GM12878 (cell line): ENCODE data around the gene CHRND. TPM values are rescaled to one million over a fixed set of nuclear protein-coding genes. Genes with fewer than 3 reads are reported as not detected.

Experiments
- ATAC-seq: fragments of 200-7000 bp; cut with Tn5 transposase; 3 replicates; pipeline ENCODE4 v1.9.1; 2020; ENCODE audit warnings: mild to moderate bottlenecking, moderate library complexity
- BruUV-seq: library from RNA; stranded (reverse); fragments of 400-500 nt; replicated peaks from 2 replicates; lab custom pipeline; 2021; lab: Mats Ljungman, UMichigan
- CTCF ChIA-PET: fragments of 300-600 bp; sonication (Branson Sonifier 250); formaldehyde crosslinking; extraction: SDS; loops from one replicate; lab custom pipeline; 2021; ENCODE audit warnings: inconsistent platforms; lab: Yijun Ruan, JAX
- POLR2A ChIA-PET: fragments of 350-600 bp; formaldehyde crosslinking; extraction: SDS; loops from one replicate; lab custom pipeline; 2021; ENCODE audit warnings: inconsistent platforms; lab: Charles Lee
- RAD21 ChIA-PET: fragments of 300-600 bp; sonication (Branson Sonifier 250); formaldehyde crosslinking; loops from one replicate; lab custom pipeline; 2023; ENCODE audit warnings: antibody characterized with exemption; ENCODE audit not compliant: unreplicated experiment; lab: Charles Lee
- SMC1A ChIA-PET: fragments of 300-600 bp; sonication (Branson Sonifier 250); formaldehyde crosslinking; loops from one replicate; lab custom pipeline; 2023; ENCODE audit not compliant: unreplicated experiment, uncharacterized antibody; lab: Charles Lee
- DNase-seq: peaks from one replicate; pipeline ENCODE4 v3.0.0-alpha.2; 2011; ENCODE audit warnings: low read depth, low spot score
- FAIRE-seq: peaks from 3 replicates; lab custom pipeline; 2011; peaks lifted over from hg19 to GRCh38; lab: Jason Lieb, UNC
- H2AFZ ChIP-seq: 2 replicates; pipeline ENCODE4 v1.6.0; 2011; ENCODE audit warnings: low read depth, low read length, control low read depth; ENCODE audit not compliant: control insufficient read depth
- H3K27ac ChIP-seq: 2 replicates; pipeline ENCODE4 v1.5.1; 2011; ENCODE audit warnings: control low read depth; ENCODE audit not compliant: control insufficient read depth, insufficient read depth
- H3K27me3 ChIP-seq, 2 experiments: replicated peaks in 1 of 2; 2 replicates each; pipeline versions ENCODE4 v1.6.0 to v1.6.1; 2011; ENCODE audit warnings: low read length in 1 of 2; ENCODE audit not compliant: control insufficient read depth in 2 of 2, insufficient read depth in 2 of 2
- H3K36me3 ChIP-seq, 2 experiments: 2 replicates each; pipeline ENCODE4 v1.5.1; 2011; ENCODE audit warnings: low read length in 1 of 2; ENCODE audit not compliant: control insufficient read depth in 2 of 2, insufficient read depth in 2 of 2
- H3K4me1 ChIP-seq: 2 replicates; pipeline ENCODE4 v1.6.1; 2011; ENCODE audit warnings: mild to moderate bottlenecking, low read length, moderate library complexity, mixed read lengths; ENCODE audit not compliant: control insufficient read depth, insufficient read depth
- H3K4me2 ChIP-seq: 2 replicates; pipeline ENCODE4 v1.6.0; 2011; ENCODE audit warnings: control low read depth; ENCODE audit not compliant: control insufficient read depth, insufficient read depth
- H3K4me3 ChIP-seq: fragments of 200-600 bp; sonication (generic); 2 replicates; pipeline ENCODE4 v1.5.1; 2016
- H3K79me2 ChIP-seq: 2 replicates; pipeline ENCODE4 v1.6.0; 2011; ENCODE audit warnings: low read length; ENCODE audit not compliant: control insufficient read depth, insufficient read depth
- H3K9ac ChIP-seq: 2 replicates; pipeline ENCODE4 v1.8.0; 2011; ENCODE audit warnings: low read length, control low read depth, mixed read lengths; ENCODE audit not compliant: control insufficient read depth, insufficient read depth
- H3K9me3 ChIP-seq: replicated peaks from 3 replicates; pipeline ENCODE4 v1.5.1; 2011; ENCODE audit warnings: mild to moderate bottlenecking, low read length; ENCODE audit not compliant: control insufficient read depth, insufficient read depth
- H4K20me1 ChIP-seq: 2 replicates; pipeline ENCODE4 v1.6.0; 2011; ENCODE audit not compliant: control insufficient read depth, insufficient read depth
- ESRRA ChIP-seq: IDR thresholded peaks from 2 replicates; pipeline ENCODE4 v1.6.1; 2012; ENCODE audit warnings: mild to moderate bottlenecking, low read length, improper control_type of control experiment
- KDM1A ChIP-seq: fragments of 200-600 bp; sonication (generic); IDR thresholded peaks from 2 replicates; pipeline ENCODE4 v1.6.1; 2016; ENCODE audit warnings: borderline replicate concordance
- MEF2B ChIP-seq: fragments of 450-650 bp; IDR thresholded peaks from 2 replicates; pipeline ENCODE4 v1.6.1; 2018; ENCODE audit warnings: mild to moderate bottlenecking, moderate library complexity; ENCODE audit not compliant: partially characterized antibody, poor library complexity, severe bottlenecking
- NR2C1 ChIP-seq: fragments of 450-650 bp; IDR thresholded peaks from 2 replicates; pipeline ENCODE4 v1.6.1; 2017; ENCODE audit warnings: antibody characterized with exemption, mild to moderate bottlenecking, moderate library complexity
- RAD51 ChIP-seq: fragments of 450-650 bp; IDR thresholded peaks from 2 replicates; pipeline ENCODE4 v1.6.1; 2016; ENCODE audit warnings: moderate library complexity, mild to moderate bottlenecking, inconsistent platforms
- TAF1 ChIP-seq: IDR thresholded peaks from 2 replicates; pipeline ENCODE4 v1.6.1; 2011; ENCODE audit warnings: mild to moderate bottlenecking, low read depth, low read length, borderline replicate concordance
- TBL1XR1 ChIP-seq: IDR thresholded peaks from 2 replicates; pipeline ENCODE4 v1.6.1; 2012; ENCODE audit warnings: low read depth, low read length, improper control_type of control experiment
- WGBS: methylation state at CpG from one replicate; pipeline ENCODE4 v1.1.6; 2016; ENCODE audit warnings: low lambda C conversion rate; ENCODE audit not compliant: insufficient replicate concordance, insufficient coverage; ENCODE audit errors: missing lambda C conversion rate; 5-methylcytosine and 5-hydroxymethylcytosine counted together
- in situ Hi-C: fragments of 300-500 bp; cut with MboI; formaldehyde crosslinking; loops from 9 replicates; pipeline ENCODE4 v1.14.3; 2018; ENCODE audit warnings: mixed read lengths
- intact Hi-C: fragments of 100-400 bp; cut with micrococcal nuclease; formaldehyde crosslinking; loops from one replicate; pipeline ENCODE4 v1.14.2; 2022; ENCODE audit not compliant: unreplicated experiment
- polyA plus RNA-seq, 11 experiments: library from polyadenylated mRNA; depleted of rRNA in 4 of 11; unstranded in 6 of 11; stranded (reverse) in 5 of 11; fragments of >200 nt; fragmentation: Nextera tagmentation in 4 of 11; fragmentation: Illumina TruSeq in 1 of 11; extraction: Ambion mirVana in 4 of 11; extraction: Trizol in 1 of 11; gene quantifications; 1 replicate in 1 of 11; 2 replicates in 10 of 11; pipeline versions ENCODE4 v1.2.1 to v1.2.3, GENCODE V29; 2011 to 2016; ENCODE audit warnings: inconsistent platforms in 2 of 11, missing spikeins in 2 of 11, low read depth in 1 of 11
- total RNA-seq, 4 experiments: library from RNA; depleted of rRNA in 3 of 4; stranded (reverse); fragments of >200 nt in 3 of 4; fragmentation: Illumina TruSeq in 1 of 4; extraction: Trizol in 1 of 4; gene quantifications; 2 replicates each; pipeline versions ENCODE4 v1.2.1 to v1.2.3, GENCODE V29; 2013 to 2021
- TF ChIP-seq, protein P1 (sequence below): fragments of 450-650 bp; IDR thresholded peaks from 2 replicates; pipeline ENCODE4 v1.6.1; 2017; ENCODE audit warnings: low read depth, mild to moderate bottlenecking, moderate library complexity
- TF ChIP-seq, protein P2 (sequence below): fragments of 450-650 bp; IDR thresholded peaks from 2 replicates; pipeline ENCODE4 v1.6.1; 2014; ENCODE audit warnings: mild to moderate bottlenecking
- TF ChIP-seq, protein P3 (sequence below): fragments of 450-650 bp; IDR thresholded peaks from 2 replicates; pipeline ENCODE4 v1.6.1; 2017; ENCODE audit warnings: borderline replicate concordance
- TF ChIP-seq, protein P4 (sequence below): fragments of 150-350 bp; IDR thresholded peaks from 2 replicates; pipeline ENCODE4 v1.6.1; 2014; ENCODE audit warnings: mild to moderate bottlenecking, low read depth, low read length

CHRND gene
- total and polyA plus RNA-seq, 10 of the 15 experiments (the other 5 are each of a cell fraction or from before 2014, with no cell fraction given), result not detected

DNA sequence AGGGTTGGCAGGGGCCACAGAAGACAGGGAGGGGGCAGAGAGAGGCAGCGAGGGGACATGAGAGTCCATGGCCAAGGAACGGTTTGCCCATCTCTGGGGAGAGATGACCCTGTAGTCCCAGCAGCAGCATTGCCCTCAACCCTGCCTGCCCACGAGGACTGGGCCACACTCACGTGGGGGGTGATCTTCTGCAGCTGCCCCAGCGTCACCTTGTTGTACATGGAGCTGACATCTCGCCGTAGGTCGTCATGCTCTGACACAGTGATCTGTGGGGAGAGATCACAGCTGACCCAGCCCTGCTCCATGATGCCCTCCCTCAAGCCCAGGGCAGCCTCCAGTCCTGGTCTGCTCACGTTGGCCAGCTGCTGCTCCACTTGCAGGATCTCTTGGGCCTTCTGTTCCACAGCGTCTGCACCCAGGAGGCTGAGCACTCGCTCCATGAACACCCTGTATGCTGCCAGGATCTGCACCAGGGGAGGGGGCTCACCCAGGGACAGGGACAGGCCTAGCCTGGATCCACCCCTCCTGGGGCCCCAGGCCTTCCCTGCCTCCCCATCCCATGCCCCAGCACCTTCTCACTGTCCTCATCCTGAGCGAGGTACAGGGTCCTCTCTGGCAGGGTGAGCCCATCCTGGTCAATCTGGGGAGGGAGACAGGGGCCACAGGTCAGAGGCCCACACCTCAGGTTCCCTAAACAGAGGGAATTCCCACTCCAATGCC lies 41.2 kb upstream of the CHRND start:
- H2AFZ ChIP-seq, result no peak overlapping the region
- intact Hi-C loops, result no loop called here
- H3K27ac ChIP-seq, result no peak overlapping the region
- H3K79me2 ChIP-seq, result no peaks in the 10 kb centered on the region
- RAD21 ChIA-PET, result no interaction called here
- CTCF ChIA-PET, result no interaction called here
- SMC1A ChIA-PET, result no interaction called here
- WGBS, result 27% methylated on average over 12 of the region's 12 CpGs
- no peak overlapping the region for H3K4me2 ChIP-seq
- peaks cover 0 to 13% of the 10 kb centered on the region in 2 experiments; a peak in 3 of 4 replicates for H3K27me3 ChIP-seq
- FAIRE-seq (no peak), ATAC-seq (no peak), DNase-seq (no peak)
- no peaks in the 10 kb centered on the region for H3K36me3 ChIP-seq
- H3K4me3 ChIP-seq, result no peak overlapping the region
- POLR2A ChIA-PET, result no interaction called here
- H4K20me1 ChIP-seq, result no peaks in the 10 kb centered on the region
- H3K9ac ChIP-seq, result no peak overlapping the region
- H3K9me3 ChIP-seq, result no peaks in the 10 kb centered on the region
- no TSS peak for BruUV-seq
- in situ Hi-C loops, result no loop called here
- TF ChIP-seq, protein P1, sequence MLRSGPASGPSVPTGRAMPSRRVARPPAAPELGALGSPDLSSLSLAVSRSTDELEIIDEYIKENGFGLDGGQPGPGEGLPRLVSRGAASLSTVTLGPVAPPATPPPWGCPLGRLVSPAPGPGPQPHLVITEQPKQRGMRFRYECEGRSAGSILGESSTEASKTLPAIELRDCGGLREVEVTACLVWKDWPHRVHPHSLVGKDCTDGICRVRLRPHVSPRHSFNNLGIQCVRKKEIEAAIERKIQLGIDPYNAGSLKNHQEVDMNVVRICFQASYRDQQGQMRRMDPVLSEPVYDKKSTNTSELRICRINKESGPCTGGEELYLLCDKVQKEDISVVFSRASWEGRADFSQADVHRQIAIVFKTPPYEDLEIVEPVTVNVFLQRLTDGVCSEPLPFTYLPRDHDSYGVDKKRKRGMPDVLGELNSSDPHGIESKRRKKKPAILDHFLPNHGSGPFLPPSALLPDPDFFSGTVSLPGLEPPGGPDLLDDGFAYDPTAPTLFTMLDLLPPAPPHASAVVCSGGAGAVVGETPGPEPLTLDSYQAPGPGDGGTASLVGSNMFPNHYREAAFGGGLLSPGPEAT, result no peak
- TF ChIP-seq, protein P2, sequence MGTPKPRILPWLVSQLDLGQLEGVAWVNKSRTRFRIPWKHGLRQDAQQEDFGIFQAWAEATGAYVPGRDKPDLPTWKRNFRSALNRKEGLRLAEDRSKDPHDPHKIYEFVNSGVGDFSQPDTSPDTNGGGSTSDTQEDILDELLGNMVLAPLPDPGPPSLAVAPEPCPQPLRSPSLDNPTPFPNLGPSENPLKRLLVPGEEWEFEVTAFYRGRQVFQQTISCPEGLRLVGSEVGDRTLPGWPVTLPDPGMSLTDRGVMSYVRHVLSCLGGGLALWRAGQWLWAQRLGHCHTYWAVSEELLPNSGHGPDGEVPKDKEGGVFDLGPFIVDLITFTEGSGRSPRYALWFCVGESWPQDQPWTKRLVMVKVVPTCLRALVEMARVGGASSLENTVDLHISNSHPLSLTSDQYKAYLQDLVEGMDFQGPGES, result no peak
- H3K4me1 ChIP-seq, result no peaks in the 10 kb centered on the region

DNA sequence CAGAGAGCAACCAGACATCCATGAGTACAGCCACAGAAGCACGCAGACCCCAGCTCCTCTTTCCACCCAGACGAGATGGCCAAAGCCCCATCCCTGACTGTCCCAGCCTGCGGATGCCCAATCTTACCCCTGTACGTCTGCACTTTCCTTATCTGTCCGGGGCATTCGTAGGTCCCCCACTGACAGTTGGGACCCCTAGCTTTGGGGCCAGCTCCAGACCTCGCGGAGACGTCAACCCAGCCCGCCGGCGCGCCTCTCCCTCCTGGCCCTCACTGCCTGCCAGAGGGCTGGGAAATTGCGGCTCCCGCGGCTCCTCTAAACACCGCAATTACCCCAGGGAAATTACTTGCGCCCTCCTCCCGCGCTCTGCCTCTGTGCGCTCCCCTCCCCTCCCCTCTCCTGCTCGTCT lies 40.6 kb upstream of the CHRND start:
- ATAC-seq, result no peak
- Histone ChIP-seq H3K4me2 (no peak overlapping the region), H4K20me1 (no peaks in the 10 kb centered on the region), H3K9me3 (no peaks in the 10 kb centered on the region), H3K36me3 (no peaks in the 10 kb centered on the region), H3K4me3 (no peak overlapping the region), H3K27ac (no peak overlapping the region), H3K79me2 (no peaks in the 10 kb centered on the region), H3K9ac (no peak overlapping the region), H3K4me1 (no peaks in the 10 kb centered on the region), H3K27me3 (peaks cover 0 to 16% of the 10 kb centered on the region in 2 experiments; a peak in 3 of 4 replicates), H2AFZ (no peak overlapping the region)
- ChIA-PET RAD21 (no interaction called here), SMC1A (no interaction called here), CTCF (no interaction called here), POLR2A (no interaction called here)
- intact Hi-C loops, result no loop called here
- BruUV-seq, result no TSS peak
- DNase-seq, result no peak
- WGBS, result 16% methylated on average over 18 of the region's 22 CpGs
- no peak for FAIRE-seq
- in situ Hi-C loops, result no loop called here
- TF ChIP-seq, protein P3, sequence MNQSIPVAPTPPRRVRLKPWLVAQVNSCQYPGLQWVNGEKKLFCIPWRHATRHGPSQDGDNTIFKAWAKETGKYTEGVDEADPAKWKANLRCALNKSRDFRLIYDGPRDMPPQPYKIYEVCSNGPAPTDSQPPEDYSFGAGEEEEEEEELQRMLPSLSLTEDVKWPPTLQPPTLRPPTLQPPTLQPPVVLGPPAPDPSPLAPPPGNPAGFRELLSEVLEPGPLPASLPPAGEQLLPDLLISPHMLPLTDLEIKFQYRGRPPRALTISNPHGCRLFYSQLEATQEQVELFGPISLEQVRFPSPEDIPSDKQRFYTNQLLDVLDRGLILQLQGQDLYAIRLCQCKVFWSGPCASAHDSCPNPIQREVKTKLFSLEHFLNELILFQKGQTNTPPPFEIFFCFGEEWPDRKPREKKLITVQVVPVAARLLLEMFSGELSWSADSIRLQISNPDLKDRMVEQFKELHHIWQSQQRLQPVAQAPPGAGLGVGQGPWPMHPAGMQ, result no peak
- no peak for TF ChIP-seq ESRRA
- TF ChIP-seq, protein P4, sequence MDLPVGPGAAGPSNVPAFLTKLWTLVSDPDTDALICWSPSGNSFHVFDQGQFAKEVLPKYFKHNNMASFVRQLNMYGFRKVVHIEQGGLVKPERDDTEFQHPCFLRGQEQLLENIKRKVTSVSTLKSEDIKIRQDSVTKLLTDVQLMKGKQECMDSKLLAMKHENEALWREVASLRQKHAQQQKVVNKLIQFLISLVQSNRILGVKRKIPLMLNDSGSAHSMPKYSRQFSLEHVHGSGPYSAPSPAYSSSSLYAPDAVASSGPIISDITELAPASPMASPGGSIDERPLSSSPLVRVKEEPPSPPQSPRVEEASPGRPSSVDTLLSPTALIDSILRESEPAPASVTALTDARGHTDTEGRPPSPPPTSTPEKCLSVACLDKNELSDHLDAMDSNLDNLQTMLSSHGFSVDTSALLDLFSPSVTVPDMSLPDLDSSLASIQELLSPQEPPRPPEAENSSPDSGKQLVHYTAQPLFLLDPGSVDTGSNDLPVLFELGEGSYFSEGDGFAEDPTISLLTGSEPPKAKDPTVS, result no peak
- TF ChIP-seq RAD51, result no peak
- TF ChIP-seq KDM1A, result no peak
- TF ChIP-seq TBL1XR1, result no peak
- TF ChIP-seq MEF2B, result no peak
- no peak for TF ChIP-seq NR2C1
- no peak for TF ChIP-seq TAF1
